BE2C (cell line): ENCODE results near the gene SLC12A4.
"Not testable (repeated sequence)": the region's sequence is repeated elsewhere in the genome, so short reads cannot be mapped to it uniquely, and the experiment has no call there.

Experiments used
- DNase-seq: peaks from one replicate; pipeline ENCODE4 v3.0.0-alpha.2; 2020
- H3K27me3 ChIP-seq: fragments of 250-450 bp; sonication (Bioruptor Pico); 2 replicates; pipeline ENCODE4 v1.5.1; 2020; ENCODE audit warnings: mild to moderate bottlenecking
- H3K36me3 ChIP-seq: fragments of 250-450 bp; sonication (Bioruptor Pico); 2 replicates; pipeline ENCODE4 v1.5.1; 2020; ENCODE audit warnings: mild to moderate bottlenecking
- H3K4me1 ChIP-seq: fragments of 250-450 bp; sonication (Bioruptor Pico); 2 replicates; pipeline ENCODE4 v1.5.1; 2020
- H3K4me3 ChIP-seq: 2 replicates; pipeline ENCODE4 v1.5.1; 2011; ENCODE audit warnings: low read depth, low read length
- H3K9me3 ChIP-seq: fragments of 250-450 bp; sonication (Bioruptor Pico); 2 replicates; pipeline ENCODE4 v1.5.1; 2020
- TF ChIP-seq, protein P1 (sequence below): IDR thresholded peaks from 2 replicates; pipeline ENCODE4 v1.5.1; 2012; ENCODE audit warnings: mild to moderate bottlenecking, low read depth, low read length

The SLC12A4 gene

DNA sequence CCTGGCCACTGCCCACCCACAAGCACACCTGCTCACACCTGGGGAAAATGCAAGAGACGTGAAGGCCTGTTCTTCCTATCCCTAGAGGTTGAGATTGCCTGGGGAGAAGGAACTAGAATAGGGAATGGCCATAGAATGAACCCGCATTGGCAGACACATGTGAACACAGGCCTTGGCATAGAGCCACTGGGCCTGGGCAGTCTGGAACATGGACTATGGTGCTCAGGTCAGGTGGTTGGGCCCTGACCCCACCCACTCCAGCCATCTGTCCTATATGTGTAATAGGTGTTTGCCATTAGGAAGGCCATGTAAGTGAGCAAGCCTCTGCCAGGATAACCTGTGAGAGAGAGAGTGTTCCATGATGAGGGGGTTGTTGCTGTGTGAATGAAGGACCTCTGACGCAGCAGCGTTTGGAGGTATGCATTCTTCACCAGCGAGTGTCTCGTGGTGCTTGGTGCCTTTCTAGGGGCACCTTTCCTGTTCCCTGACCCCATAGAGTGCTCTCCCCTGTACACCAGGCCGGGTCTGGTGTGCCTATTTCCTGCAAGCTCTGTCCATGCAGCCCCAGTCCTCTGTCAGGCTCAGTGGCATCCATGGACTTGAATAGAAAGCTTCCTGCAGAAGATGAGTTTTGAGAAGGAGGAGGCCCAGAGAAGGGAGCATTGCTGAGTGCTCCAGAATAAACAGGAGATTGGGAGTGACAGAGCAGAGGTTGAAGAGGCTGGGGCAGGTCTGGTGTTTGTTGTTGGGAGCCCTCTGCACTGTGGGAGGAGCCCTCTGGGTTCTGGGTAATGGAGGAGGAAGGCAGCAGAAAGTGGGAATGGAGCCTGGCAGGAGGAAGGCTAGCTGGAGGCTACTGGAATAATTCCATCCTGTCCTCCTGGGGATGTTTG is 52.4 kb downstream of the SLC12A4 start:
- Histone ChIP-seq H3K36me3 (no peaks in the 10 kb centered on the region), H3K9me3 (no peaks in the 10 kb centered on the region), H3K4me1 (peaks cover 28% of the 10 kb centered on the region), H3K4me3 (no peak overlapping the region), H3K27me3 (no peaks in the 10 kb centered on the region)
- TF ChIP-seq, protein P1, sequence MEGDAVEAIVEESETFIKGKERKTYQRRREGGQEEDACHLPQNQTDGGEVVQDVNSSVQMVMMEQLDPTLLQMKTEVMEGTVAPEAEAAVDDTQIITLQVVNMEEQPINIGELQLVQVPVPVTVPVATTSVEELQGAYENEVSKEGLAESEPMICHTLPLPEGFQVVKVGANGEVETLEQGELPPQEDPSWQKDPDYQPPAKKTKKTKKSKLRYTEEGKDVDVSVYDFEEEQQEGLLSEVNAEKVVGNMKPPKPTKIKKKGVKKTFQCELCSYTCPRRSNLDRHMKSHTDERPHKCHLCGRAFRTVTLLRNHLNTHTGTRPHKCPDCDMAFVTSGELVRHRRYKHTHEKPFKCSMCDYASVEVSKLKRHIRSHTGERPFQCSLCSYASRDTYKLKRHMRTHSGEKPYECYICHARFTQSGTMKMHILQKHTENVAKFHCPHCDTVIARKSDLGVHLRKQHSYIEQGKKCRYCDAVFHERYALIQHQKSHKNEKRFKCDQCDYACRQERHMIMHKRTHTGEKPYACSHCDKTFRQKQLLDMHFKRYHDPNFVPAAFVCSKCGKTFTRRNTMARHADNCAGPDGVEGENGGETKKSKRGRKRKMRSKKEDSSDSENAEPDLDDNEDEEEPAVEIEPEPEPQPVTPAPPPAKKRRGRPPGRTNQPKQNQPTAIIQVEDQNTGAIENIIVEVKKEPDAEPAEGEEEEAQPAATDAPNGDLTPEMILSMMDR: no peak
- DNase-seq: no peak

DNA sequence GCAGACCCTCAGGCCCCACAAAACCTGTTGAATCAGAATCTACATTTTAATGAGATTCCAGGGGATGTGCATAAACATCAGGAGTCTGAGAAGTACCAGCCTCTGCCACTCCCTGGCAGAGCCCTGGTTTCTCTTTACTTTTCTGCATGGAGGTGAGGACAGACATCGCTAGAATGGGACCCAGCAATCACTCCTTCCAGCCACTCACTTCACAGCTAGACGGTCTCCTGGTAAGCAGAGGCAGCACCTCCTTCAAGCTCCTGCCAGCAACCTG is 53.0 kb downstream of the SLC12A4 start:
- not testable (repeated sequence) for H3K27me3 ChIP-seq, H3K4me3 ChIP-seq, H3K36me3 ChIP-seq, DNase-seq, H3K9me3 ChIP-seq
- peaks cover 28% of the 10 kb centered on the region for H3K4me1 ChIP-seq

DNA sequence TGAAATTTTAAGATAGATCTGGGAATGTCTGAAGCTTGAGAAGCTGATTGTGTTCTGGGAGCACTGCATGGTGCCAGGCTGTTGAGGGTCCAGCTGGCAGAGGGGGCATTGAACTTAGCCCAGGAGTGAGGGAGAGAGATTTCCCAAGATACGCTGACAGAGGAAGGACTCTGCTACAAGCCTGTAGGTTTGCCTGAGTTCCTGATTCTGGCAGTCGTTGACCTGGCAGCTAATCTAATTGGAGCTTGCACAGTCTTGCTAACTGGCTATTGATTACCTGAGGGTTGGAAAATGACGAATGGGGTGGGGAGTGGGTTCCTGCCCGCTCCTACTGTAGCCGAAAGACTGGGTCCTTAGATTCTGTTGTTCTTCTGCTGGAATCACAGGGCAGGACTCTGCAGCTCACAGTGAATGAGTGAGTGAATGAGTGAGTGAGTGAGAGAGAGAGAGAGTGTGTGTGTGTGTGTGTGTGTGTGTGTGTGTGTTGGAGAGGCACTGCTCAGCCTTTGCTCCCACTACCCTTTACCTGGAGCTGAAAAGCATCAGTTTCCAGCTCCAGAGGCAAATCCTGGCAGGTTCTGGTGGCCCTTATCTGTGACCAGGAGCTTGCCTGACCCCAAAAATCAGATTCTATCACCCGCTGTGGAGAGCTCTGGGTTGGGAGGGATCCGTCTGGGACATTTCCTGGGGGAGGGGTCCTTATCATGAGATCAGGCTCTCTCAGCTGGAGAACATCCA is 53.5 kb downstream of the SLC12A4 start:
- Histone ChIP-seq H3K9me3 (no peaks in the 10 kb centered on the region), H3K4me3 (no peak overlapping the region), H3K36me3 (no peaks in the 10 kb centered on the region), H3K4me1 (peaks cover 28% of the 10 kb centered on the region), H3K27me3 (no peaks in the 10 kb centered on the region)
- TF ChIP-seq, protein P1: no peak
- no peak for DNase-seq

DNA sequence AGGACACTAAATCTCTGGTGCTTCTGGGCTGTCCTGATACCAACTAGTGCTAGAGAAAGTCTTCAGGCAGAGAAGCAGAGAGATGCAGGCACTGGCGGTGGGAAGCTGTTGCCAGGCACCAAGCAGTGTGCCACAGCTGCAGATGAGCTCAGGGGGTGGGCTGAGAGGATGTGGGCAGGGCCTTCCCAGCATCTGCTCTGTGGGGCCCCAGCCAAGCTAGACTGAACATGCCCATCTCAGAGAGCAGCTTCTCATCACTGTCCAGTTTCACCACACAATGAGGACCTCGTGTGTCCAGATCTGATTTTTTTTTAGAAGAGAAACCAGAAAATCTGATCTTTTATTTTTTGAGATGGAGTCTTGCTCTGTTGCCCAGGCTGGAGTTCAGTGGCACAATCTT is 58.3 kb downstream of the SLC12A4 start:
- H3K36me3 ChIP-seq: no peaks in the 10 kb centered on the region
- TF ChIP-seq, protein P1: no peak
- peaks cover 6% of the 10 kb centered on the region for H3K4me1 ChIP-seq
- H3K9me3 ChIP-seq: no peaks in the 10 kb centered on the region
- H3K4me3 ChIP-seq: no peak overlapping the region
- no peaks in the 10 kb centered on the region for H3K27me3 ChIP-seq
- DNase-seq: peak; percentile 49

DNA sequence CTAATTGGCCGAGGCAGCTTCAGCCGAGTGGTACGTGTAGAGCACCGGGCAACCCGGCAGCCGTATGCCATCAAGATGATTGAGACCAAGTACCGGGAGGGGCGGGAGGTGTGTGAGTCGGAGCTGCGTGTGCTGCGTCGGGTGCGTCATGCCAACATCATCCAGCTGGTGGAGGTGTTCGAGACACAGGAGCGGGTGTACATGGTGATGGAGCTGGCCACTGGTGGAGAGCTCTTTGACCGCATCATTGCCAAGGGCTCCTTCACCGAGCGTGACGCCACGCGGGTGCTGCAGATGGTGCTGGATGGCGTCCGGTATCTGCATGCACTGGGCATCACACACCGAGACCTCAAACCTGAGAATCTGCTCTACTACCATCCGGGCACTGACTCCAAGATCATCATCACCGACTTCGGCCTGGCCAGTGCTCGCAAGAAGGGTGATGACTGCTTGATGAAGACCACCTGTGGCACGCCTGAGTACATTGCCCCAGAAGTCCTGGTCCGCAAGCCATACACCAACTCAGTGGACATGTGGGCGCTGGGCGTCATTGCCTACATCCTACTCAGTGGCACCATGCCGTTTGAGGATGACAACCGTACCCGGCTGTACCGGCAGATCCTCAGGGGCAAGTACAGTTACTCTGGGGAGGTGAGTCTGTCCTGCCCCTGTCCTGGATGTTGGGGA is 59.2 kb downstream of the SLC12A4 start:
- Histone ChIP-seq H3K9me3 (no peaks in the 10 kb centered on the region), H3K4me1 (no peaks in the 10 kb centered on the region), H3K36me3 (no peaks in the 10 kb centered on the region), H3K4me3 (no peak overlapping the region), H3K27me3 (no peaks in the 10 kb centered on the region)
- no peak for DNase-seq
- TF ChIP-seq, protein P1: no peak

DNA sequence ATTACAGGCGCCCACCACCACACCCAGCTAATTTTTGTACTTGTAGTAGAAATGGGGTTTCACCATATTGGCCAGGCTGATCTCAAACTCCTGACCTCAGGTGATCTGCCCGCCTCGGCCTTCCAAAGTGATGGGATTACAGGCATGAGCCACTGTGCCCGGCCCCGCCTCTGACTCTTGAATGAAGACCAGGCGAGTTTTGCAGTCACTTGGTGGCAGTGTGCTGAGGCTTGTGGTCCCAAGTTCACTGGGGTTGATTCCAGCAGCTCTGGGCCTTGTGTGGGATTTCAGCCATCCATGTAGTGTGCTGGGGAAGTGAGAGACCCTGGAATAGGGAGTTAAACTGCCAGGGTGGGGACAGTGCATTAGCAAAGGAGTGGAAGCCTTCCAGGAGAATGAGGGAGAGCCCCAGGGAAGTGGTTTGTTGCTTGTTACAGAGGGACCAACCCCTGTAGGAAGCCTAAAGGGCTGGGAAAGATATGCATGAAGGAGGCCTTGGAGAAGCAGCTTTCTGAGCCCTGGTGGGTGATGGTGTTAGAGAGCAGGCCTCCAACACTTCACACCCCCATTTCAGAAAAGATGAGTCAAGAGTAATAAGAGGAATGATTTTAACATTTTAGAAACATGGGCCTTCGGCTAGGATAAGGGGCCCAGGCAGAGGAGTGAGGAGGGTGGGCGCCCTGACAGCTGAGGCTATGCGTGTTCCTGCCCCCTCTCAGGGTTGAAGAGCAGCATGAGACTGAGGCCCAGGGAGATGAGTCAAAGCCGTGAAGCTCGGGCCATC is 60.8 kb downstream of the SLC12A4 start:
- Histone ChIP-seq H3K27me3 (no peaks in the 10 kb centered on the region), H3K36me3 (no peaks in the 10 kb centered on the region), H3K4me3 (no peak overlapping the region), H3K4me1 (no peaks in the 10 kb centered on the region), H3K9me3 (no peaks in the 10 kb centered on the region)
- TF ChIP-seq, protein P1: no peak
- no peak for DNase-seq
